OCI-LY7 (cell line): ENCODE measurements around the gene SPEN.

Source experiments
- CTCF ChIP-seq: fragments of 200-600 bp; sonication (generic); conservative IDR thresholded peaks from 2 replicates; pipeline ENCODE4 v1.5.1; 2014; ENCODE audit warnings: mild to moderate bottlenecking, antibody characterized with exemption, low read length, moderate library complexity, mixed read lengths
- EZH2phosphoT487 ChIP-seq: fragments of 200-600 bp; sonication (generic); IDR thresholded peaks from 2 replicates; pipeline ENCODE4 v1.6.1; 2018; ENCODE audit warnings: low read depth, borderline replicate concordance, mild to moderate bottlenecking, mixed run types, antibody characterized with exemption, low read length, moderate library complexity, mixed read lengths

GRCh38 chr1:15866721-15867201 lies 19.3 kb downstream of the SPEN start:
- TF ChIP-seq EZH2phosphoT487 (no peak), CTCF (no peak)
